ENCODE results near the gene PARD3. TPM values are rescaled to one million over a fixed set of nuclear protein-coding genes. Genes with fewer than 3 reads are reported as not detected.

PARD3 gene
- total and polyA plus RNA-seq, 2 donors (not counting 1 experiment from before 2014, with no cell fraction given), result 24.0 to 46.4 TPM

GRCh38 chr10:34722404-34722803 lies 92.7 kb downstream of the PARD3 start:
- TF ChIP-seq CTCF (conservative IDR thresholded peaks at IDR 0.05 in 1 of 2, IDR thresholded peaks at IDR 0.05 in 1 of 2; ENCODE audit: low read depth in 1 of 2, low read length in 2 of 2) (no peak), EZH2 (IDR thresholded peaks at IDR 0.05; ENCODE audit: low read length, missing control alignments) (no peak)
- Histone ChIP-seq H3K9ac (ENCODE audit: insufficient read depth, low read length) (no peak overlapping the region), H3K4me2 (ENCODE audit: extremely low read depth, insufficient read depth, low read length) (no peak overlapping the region), H3K27me3 (ENCODE audit: control insufficient read depth, insufficient read depth, low read length) (no peaks in the 10 kb centered on the region), H3K79me2 (ENCODE audit: control insufficient read depth, insufficient read depth, low read length) (no peaks in the 10 kb centered on the region), H2AFZ (ENCODE audit: low read length) (no peak overlapping the region), H3K4me1 (ENCODE audit: control insufficient read depth, extremely low read depth, insufficient read depth, low read length) (peaks cover 3% of the 10 kb centered on the region), H3K4me3 (replicated peaks in 1 of 4; ENCODE audit: control extremely low read depth in 1 of 4, insufficient read depth in 1 of 4, low read depth in 3 of 4, low read length in 4 of 4) (no peak overlapping the region), H3K36me3 (ENCODE audit: control insufficient read depth, insufficient read depth, low read length) (no peaks in the 10 kb centered on the region), H3K9me3 (ENCODE audit: control insufficient read depth, insufficient read depth, low read depth, low read length) (no peaks in the 10 kb centered on the region), H3K27ac (ENCODE audit: insufficient read depth, low read length) (no peak overlapping the region), H4K20me1 (ENCODE audit: control insufficient read depth, extremely low read depth, insufficient read depth, low read length) (no peaks in the 10 kb centered on the region)
- no peak for DNase-seq (ENCODE audit: low read depth in 2 of 2)

DNA sequence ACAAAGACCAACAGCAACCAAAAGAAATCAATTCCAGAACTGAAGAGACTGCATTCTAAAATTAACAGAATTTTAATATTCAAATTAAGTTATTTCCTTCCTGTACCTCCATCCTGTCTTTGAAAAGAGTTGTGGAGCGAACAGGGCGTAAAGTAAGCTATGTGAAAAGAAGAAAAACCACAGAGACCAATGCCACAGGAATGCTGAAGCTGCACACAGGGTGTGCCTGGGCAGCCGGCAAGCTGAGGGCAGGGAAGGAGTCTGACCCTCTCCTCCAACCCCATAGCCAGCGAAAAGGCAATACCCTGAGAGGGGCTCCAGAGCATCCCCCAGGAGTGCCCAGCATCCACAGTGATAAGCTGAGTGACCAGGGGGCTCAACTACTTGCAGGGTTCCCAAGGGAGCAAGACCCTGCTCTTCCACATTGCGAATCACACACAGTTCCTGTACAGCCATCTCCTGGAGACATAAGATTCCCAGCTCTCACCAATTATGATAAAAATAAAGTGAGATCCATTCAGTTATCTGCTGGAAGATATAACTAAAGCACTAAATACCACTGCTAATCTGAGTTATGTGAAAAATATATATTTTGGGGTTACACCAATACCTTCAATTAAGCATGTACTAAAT lies 93.8 kb downstream of the PARD3 start:
- peak; percentile 63 to 88 for DNase-seq (ENCODE audit: low read depth in 2 of 2)
- H3K27ac ChIP-seq (ENCODE audit: insufficient read depth, low read length), result no peak overlapping the region
- peak overlapping the region; percentile 57 for H3K4me2 ChIP-seq (ENCODE audit: extremely low read depth, insufficient read depth, low read length)

DNA sequence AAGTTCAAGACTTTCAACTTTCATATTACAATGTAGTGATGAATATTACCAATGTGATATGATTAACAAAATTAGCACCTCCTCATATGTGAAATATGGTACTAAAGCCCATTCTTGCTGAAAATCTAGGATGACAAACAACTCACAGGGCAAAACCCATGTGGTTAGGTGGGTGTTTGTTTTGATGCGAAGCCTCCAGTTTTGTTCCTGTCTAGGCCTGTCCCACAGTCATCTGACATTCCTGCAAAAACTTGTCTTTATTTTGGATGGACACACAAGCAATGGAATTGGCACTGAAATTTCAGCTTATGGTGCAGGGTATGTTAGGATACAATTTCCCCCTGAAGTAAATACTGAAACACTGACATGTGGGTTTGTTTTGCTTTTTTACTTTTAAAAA lies 95.3 kb downstream of the PARD3 start:
- Histone ChIP-seq H3K9me3 (ENCODE audit: control insufficient read depth, insufficient read depth, low read depth, low read length) (no peaks in the 10 kb centered on the region), H3K27me3 (ENCODE audit: control insufficient read depth, insufficient read depth, low read length) (no peaks in the 10 kb centered on the region), H3K79me2 (ENCODE audit: control insufficient read depth, insufficient read depth, low read length) (no peaks in the 10 kb centered on the region), H3K27ac (ENCODE audit: insufficient read depth, low read length) (no peak overlapping the region), H3K4me2 (ENCODE audit: extremely low read depth, insufficient read depth, low read length) (no peak overlapping the region), H3K4me1 (ENCODE audit: control insufficient read depth, extremely low read depth, insufficient read depth, low read length) (peaks cover 3% of the 10 kb centered on the region), H3K9ac (ENCODE audit: insufficient read depth, low read length) (no peak overlapping the region), H3K4me3 (replicated peaks in 1 of 4; ENCODE audit: control extremely low read depth in 1 of 4, insufficient read depth in 1 of 4, low read depth in 3 of 4, low read length in 4 of 4) (no peak overlapping the region), H4K20me1 (ENCODE audit: control insufficient read depth, extremely low read depth, insufficient read depth, low read length) (no peaks in the 10 kb centered on the region), H3K36me3 (ENCODE audit: control insufficient read depth, insufficient read depth, low read length) (no peaks in the 10 kb centered on the region), H2AFZ (ENCODE audit: low read length) (no peak overlapping the region)
- no peak for DNase-seq (ENCODE audit: low read depth in 2 of 2)
- TF ChIP-seq CTCF (conservative IDR thresholded peaks at IDR 0.05 in 1 of 2, IDR thresholded peaks at IDR 0.05 in 1 of 2; ENCODE audit: low read depth in 1 of 2, low read length in 2 of 2) (no peak), EZH2 (IDR thresholded peaks at IDR 0.05; ENCODE audit: low read length, missing control alignments) (no peak)

More for the DNA sequence above, 93.8 kb downstream of the PARD3 start:
- peaks cover 3% of the 10 kb centered on the region for H3K4me1 ChIP-seq (ENCODE audit: control insufficient read depth, extremely low read depth, insufficient read depth, low read length)
- no peaks in the 10 kb centered on the region for H3K9me3 ChIP-seq (ENCODE audit: control insufficient read depth, insufficient read depth, low read depth, low read length)
- H2AFZ ChIP-seq (ENCODE audit: low read length), result no peak overlapping the region
- H3K4me3 ChIP-seq (replicated peaks in 1 of 4; ENCODE audit: control extremely low read depth in 1 of 4, insufficient read depth in 1 of 4, low read depth in 3 of 4, low read length in 4 of 4), result no peak overlapping the region
- TF ChIP-seq CTCF (conservative IDR thresholded peaks at IDR 0.05 in 1 of 2, IDR thresholded peaks at IDR 0.05 in 1 of 2; ENCODE audit: low read depth in 1 of 2, low read length in 2 of 2), result no peak
- no peak for TF ChIP-seq EZH2 (IDR thresholded peaks at IDR 0.05; ENCODE audit: low read length, missing control alignments)
- no peaks in the 10 kb centered on the region for H3K27me3 ChIP-seq (ENCODE audit: control insufficient read depth, insufficient read depth, low read length)
- H3K36me3 ChIP-seq (ENCODE audit: control insufficient read depth, insufficient read depth, low read length), result no peaks in the 10 kb centered on the region
- no peak overlapping the region for H3K9ac ChIP-seq (ENCODE audit: insufficient read depth, low read length)
- H3K79me2 ChIP-seq (ENCODE audit: control insufficient read depth, insufficient read depth, low read length), result no peaks in the 10 kb centered on the region
- no peaks in the 10 kb centered on the region for H4K20me1 ChIP-seq (ENCODE audit: control insufficient read depth, extremely low read depth, insufficient read depth, low read length)

Data from fibroblast of lung (primary cell).